Sigmoid colon (tissue), 7 donors: ENCODE data around the gene TDRD9. TPM values are rescaled to one million over a fixed set of nuclear protein-coding genes. Genes with fewer than 3 reads are reported as not detected.

Source experiments
- DNase-seq: peaks from one replicate; pipeline ENCODE4 v3.0.0-alpha.2; 2019
- H3K27ac ChIP-seq, 4 donors: fragments of 200-600 bp; sonication (generic); one replicate each; pipeline ENCODE4 v1.5.1; 2016 to 2019; ENCODE audit warnings: mild to moderate bottlenecking in 1 of 4
- H3K27me3 ChIP-seq, 3 donors: fragments of 200-600 bp; sonication (generic); one replicate each; pipeline ENCODE4 v1.5.1; 2019; ENCODE audit warnings: mild to moderate bottlenecking in 1 of 3
- H3K36me3 ChIP-seq, 4 donors: fragments of 200-600 bp; sonication (generic); one replicate each; pipeline ENCODE4 v1.5.1; 2016 to 2019
- H3K4me1 ChIP-seq, 4 donors: fragments of 200-600 bp; sonication (generic); one replicate each; pipeline ENCODE4 v1.5.1; 2017 to 2019
- H3K4me3 ChIP-seq, 4 donors: fragments of 200-600 bp; sonication (generic); one replicate each; pipeline ENCODE4 v1.5.1; 2017 to 2019; ENCODE audit warnings: mild to moderate bottlenecking in 2 of 4, moderate library complexity in 1 of 4
- H3K9me3 ChIP-seq, 4 donors: fragments of 200-600 bp in 3 of 4; sonication (generic) in 3 of 4; one replicate each; pipeline versions ENCODE4 v1.5.1 to v1.6.1; 2013 to 2019
- CTCF ChIP-seq, 4 experiments: fragments of 450-650 bp in 3 of 4; fragments of 200-600 bp in 1 of 4; IDR thresholded peaks; one replicate each; pipeline ENCODE4 v1.5.1; 2016 to 2019; ENCODE audit warnings: antibody characterized with exemption in 4 of 4, mild to moderate bottlenecking in 3 of 4, moderate library complexity in 2 of 4
- EP300 ChIP-seq, 4 donors: sonication (generic); formaldehyde crosslinking; IDR thresholded peaks; one replicate each; pipeline ENCODE4 v1.6.1; 2017; ENCODE audit warnings: antibody characterized with exemption in 4 of 4
- POLR2A ChIP-seq, 2 donors: fragments of 450-650 bp; IDR thresholded peaks; one replicate each; pipeline ENCODE4 v1.6.1; 2016; ENCODE audit warnings: antibody characterized with exemption in 2 of 2, mild to moderate bottlenecking in 2 of 2, moderate library complexity in 2 of 2
- POLR2AphosphoS5 ChIP-seq, 4 donors: sonication (generic); formaldehyde crosslinking; IDR thresholded peaks; one replicate each; pipeline ENCODE4 v1.6.1; 2017; ENCODE audit warnings: antibody characterized with exemption in 4 of 4
- WGBS, 2 donors: extraction: QIAGEN DNeasy Blood & Tissue Kit; methylation state at CpG; one replicate each; pipeline ENCODE4 v1.1.7; 2013; 5-methylcytosine and 5-hydroxymethylcytosine counted together
- intact Hi-C: fragments of 100-400 bp; cut with DNase I; formaldehyde crosslinking; loops from one replicate; pipeline ENCODE4 v1.15.1; 2023
- polyA plus RNA-seq, 3 donors: library from polyadenylated mRNA; stranded (reverse); fragments of 200-250 nt; gene quantifications; one replicate each; pipeline ENCODE4 v1.2.3, GENCODE V29; 2013
- total RNA-seq, 4 donors: library from RNA; depleted of rRNA; stranded (reverse); fragments of >200 nt; gene quantifications; one replicate each; pipeline ENCODE4 v1.1.0, GENCODE V29; 2016
- donor health status: healthy with polysubstance abuse.
- donor health status: Bipolar disorder and iron deficiency.
- donor health status: healthy.

The TDRD9 gene
- total and polyA plus RNA-seq, 7 donors: 0.58 to 4.6 (median 1.2) TPM

GRCh38 chr14:104096318-104096717 is 168.1 kb downstream of the TDRD9 start:
- no peak for DNase-seq
- Histone ChIP-seq H3K4me3 (no peak overlapping the region), H3K4me1 (no peaks in the 10 kb centered on the region), H3K27me3 (peaks cover 0 to 21% (median 14%) of the 10 kb centered on the region in 3 donors), H3K9me3 (no peaks in the 10 kb centered on the region), H3K27ac (no peak overlapping the region), H3K36me3 (no peaks in the 10 kb centered on the region)
- intact Hi-C loops: no loop called here
- TF ChIP-seq CTCF (IDR thresholded peaks at IDR 0.05) (no peak), POLR2AphosphoS5 (IDR thresholded peaks at IDR 0.05) (no peak), EP300 (IDR thresholded peaks at IDR 0.05) (no peak), POLR2A (IDR thresholded peaks at IDR 0.05) (no peak)
- WGBS, 2 donors: 87 to 90% methylated on average over 14 of the region's 14 CpGs

GRCh38 chr14:104096751-104097700 is 168.8 kb downstream of the TDRD9 start:
- Histone ChIP-seq H3K4me3 (no peak overlapping the region), H3K27me3 (peaks cover 0 to 21% (median 14%) of the 10 kb centered on the region in 3 donors), H3K9me3 (no peaks in the 10 kb centered on the region), H3K27ac (no peak overlapping the region), H3K4me1 (no peaks in the 10 kb centered on the region), H3K36me3 (no peaks in the 10 kb centered on the region)
- TF ChIP-seq POLR2A (IDR thresholded peaks at IDR 0.05): no peak
- TF ChIP-seq POLR2AphosphoS5 (IDR thresholded peaks at IDR 0.05): no peak
- TF ChIP-seq EP300 (IDR thresholded peaks at IDR 0.05): no peak
- no peak for TF ChIP-seq CTCF (IDR thresholded peaks at IDR 0.05)
- WGBS, 2 donors: 77 to 85% methylated on average over 25 of the region's 25 CpGs
- intact Hi-C loops: no loop called here
- DNase-seq: no peak

GRCh38 chr14:104098272-104099095 is 170.2 kb downstream of the TDRD9 start:
- no peak for DNase-seq
- H3K36me3 ChIP-seq: no peaks in the 10 kb centered on the region
- WGBS, 2 donors: 89 to 91% methylated on average over 25 of the region's 25 CpGs

More at GRCh38 chr14:104098272-104099095, 170.2 kb downstream of the TDRD9 start:
- Histone ChIP-seq H3K27me3 (peaks cover 0 to 18% (median 14%) of the 10 kb centered on the region in 3 donors), H3K4me1 (no peaks in the 10 kb centered on the region), H3K9me3 (no peaks in the 10 kb centered on the region), H3K4me3 (no peak overlapping the region), H3K27ac (no peak overlapping the region)
- intact Hi-C loops: no loop called here
- TF ChIP-seq EP300 (IDR thresholded peaks at IDR 0.05) (no peak), CTCF (IDR thresholded peaks at IDR 0.05) (no peak), POLR2A (IDR thresholded peaks at IDR 0.05) (no peak), POLR2AphosphoS5 (IDR thresholded peaks at IDR 0.05) (no peak)
